HG03108 (cell line): ENCODE measurements around the gene MCM8.

Experiments
- ATAC-seq: cut with Tn5 transposase; IDR thresholded peaks from one replicate; pipeline ENCODE4 v1.9.1; 2021; ENCODE audit warnings: moderate library complexity; ENCODE audit not compliant: unreplicated experiment

Gene MCM8

GRCh38 chr20:5950271-5951031, at the start of gene MCM8, which contains the start of gene TRMT6:
MCM8 (plus strand) TSS chr20:5950652; CDS start chr20:5952016, 1,364 bp downstream.
TRMT6 (minus strand) TSS chr20:5950533; CDS start chr20:5950405, 128 bp downstream.
- ATAC-seq, result peak; percentile 96

GRCh38 chr20:5900908-5901307, 49.5 kb upstream of the MCM8 start:
- no peak for ATAC-seq

DNA sequence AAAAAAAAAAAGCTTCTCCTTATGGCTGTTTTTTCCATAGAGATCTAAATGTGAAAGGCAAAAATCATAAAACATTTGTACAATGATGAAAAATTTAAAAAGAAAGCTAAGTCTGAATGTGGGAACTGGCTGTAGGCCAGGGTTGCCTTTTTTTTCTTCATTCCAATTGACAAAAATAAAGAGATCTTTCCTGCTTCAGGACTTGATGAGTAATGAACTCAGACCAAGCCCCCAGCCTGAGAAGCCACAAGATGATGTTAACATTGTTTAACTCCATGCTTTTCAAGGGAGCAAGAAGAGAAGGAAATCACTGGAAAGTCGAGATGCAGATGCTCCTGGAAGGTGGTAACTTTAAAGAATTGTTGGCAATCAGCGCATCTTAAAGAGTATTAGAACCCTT, 41.5 kb upstream of the MCM8 start:
- no peak for ATAC-seq

DNA sequence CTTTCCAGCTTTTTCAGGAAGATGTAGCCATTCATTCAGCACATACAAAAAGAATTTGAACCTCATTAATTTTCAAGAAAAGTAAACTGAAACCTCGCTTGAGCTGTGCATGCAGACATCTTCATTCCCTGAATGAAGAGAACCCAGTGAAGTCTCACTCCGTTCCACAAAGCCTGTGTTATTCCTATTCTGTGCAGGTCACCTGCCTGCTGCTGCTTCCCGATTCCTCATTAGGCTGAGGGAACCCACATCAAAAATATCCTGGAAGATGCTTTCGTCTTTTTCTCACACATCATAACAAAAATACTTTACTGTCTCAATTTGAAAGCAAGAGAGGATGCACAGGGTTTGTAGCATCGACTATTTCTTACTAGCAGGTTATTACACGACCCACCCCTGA, 40.3 kb upstream of the MCM8 start:
- ATAC-seq, result no peak

DNA sequence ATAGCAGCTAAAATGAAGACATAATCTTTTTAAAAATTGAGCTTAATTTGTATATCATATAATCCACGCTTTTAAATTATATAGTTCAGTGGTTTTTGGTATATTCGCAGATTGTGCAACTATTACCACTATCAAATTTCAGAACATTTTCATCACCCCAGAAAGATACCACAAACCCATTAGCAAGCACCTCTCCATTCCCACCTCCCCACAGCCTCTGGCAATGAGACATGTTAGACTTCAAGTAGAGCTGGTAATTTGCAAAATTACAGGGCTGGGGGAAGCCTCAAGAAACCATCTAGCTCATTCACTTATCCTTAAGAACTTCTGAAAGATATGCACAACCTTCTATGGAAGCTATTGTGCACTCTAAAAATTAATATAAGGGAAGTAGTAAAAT, 37.3 kb upstream of the MCM8 start:
- no peak for ATAC-seq

DNA sequence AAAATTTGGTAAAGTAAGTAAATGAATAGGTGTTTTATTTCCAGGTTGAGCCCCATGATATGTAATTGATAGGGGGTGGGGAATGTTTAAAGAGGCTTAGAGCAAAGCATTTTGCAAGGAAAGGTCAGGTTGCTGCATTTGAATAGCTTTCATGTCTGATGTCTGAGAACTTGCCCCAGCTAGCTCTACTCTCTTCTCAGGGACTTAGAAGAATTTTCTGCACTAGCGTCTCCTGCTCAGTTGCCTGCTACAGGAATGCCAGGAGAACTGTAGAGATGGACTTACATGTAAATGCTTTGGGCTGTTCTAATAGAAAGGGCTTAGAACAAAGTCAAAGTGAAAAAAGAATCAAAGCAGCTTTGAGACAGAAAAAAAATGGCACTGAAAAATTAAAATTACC, 35.6 kb upstream of the MCM8 start:
- no peak for ATAC-seq

DNA sequence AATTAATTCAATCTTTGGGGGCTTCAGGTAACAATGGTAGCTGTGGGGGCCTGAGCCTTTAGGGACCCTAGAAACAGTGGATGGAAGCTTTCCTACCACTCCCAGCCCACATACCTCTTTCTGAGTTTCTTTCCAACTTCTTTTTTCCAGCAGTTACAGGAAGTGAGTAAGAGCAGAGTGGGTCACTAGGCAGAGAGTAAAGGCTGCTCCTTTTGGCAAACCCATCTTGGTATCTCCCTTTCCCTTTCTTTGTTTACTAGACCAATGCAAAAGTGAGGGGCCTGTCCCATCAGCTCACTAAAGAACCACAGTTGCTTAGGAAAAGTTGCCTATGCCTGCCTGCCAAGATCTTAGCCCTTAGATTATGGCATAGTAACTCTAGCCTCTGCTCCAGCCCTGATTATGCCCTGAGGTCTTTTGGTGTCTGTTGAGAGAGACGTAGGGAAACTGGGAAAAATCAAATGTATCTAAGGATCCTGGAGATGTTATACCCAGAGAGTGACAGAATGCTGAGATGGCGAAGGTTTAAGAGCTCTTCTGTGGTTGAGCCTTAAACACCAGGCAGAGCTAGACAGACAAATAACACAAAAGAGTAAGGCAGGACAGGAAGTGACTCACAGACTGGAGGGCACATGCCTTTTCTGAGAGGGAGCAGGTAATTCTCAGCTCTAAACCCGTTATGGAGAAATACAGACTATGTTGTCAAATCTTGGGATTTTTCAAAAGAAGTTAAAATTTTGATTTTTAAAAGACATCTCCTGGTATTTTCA, 31.4 kb upstream of the MCM8 start:
- no peak for ATAC-seq

DNA sequence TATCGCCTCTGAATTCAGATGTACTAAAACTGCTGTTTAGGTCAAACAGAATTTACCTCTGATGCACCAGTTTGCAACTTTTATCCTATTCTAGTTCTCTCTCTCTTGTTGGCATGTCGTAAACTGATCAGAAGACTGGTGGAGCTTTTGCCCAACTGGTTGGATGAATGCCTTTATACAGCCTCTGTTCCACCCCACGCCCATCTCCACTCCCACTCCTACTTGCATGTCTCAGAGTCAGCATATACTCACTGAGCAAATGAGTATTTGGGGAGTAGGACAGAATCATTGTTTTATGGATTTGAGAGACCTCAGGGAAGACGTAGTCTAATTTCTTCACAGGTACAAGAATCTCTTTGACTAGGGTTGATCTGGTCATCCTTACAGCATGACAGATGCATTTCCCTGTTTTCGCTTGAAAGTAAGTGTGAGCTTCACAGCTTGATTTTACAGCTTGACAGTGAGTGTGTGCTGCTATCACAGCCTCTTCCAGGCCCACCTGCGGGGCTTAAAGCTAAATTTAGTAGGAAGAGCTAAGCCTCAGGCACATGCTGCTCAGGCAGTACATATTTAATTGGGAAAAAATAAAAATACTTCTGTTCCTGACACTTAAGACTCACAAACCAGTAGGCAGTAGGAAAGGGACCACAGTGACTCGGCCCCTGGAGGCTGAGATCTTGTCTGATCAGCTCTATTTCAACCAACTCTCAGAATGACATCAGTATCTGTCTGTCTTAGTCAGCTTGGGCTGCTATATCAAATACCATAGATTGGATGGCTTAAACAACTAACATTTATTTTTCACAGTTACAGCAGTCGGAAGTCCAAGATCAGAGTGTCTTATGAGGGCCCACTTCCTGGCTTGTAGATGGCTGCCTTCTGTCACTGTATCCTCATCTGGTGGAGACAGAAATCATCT, 30.6 kb upstream of the MCM8 start:
- no peak for ATAC-seq

- ATAC-seq, result no peak
These were observed 29.9 kb upstream of the MCM8 start for GRCh38 chr20:5920581-5920980.

GRCh38 chr20:5923493-5923892, 27.0 kb upstream of the MCM8 start:
- ATAC-seq, result no peak

DNA sequence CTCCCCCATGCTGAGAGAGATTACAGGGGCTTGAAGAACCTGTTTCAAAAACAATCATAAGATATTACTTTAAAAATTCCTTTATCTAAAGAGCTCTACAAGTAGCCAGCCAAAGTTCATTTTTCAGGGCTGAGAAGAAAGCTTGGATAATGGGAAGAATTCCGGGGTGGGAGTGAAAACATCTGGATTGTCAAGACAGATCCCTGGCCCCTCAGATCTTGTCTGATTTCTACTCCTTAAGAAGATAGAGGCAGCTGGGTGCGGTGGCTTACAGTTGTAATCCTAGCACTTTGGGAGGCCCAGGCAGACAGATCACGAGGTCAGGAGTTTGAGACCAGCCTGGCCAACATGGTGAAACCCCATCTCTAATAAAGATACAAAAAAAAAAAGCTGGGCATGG, 24.9 kb upstream of the MCM8 start:
- no peak for ATAC-seq

GRCh38 chr20:5927749-5928462, 22.5 kb upstream of the MCM8 start:
- no peak for ATAC-seq

- ATAC-seq, result no peak
These were observed 21.4 kb upstream of the MCM8 start for GRCh38 chr20:5928836-5929715.

- ATAC-seq, result no peak
These were observed 19.0 kb upstream of the MCM8 start for GRCh38 chr20:5931411-5931810.

DNA sequence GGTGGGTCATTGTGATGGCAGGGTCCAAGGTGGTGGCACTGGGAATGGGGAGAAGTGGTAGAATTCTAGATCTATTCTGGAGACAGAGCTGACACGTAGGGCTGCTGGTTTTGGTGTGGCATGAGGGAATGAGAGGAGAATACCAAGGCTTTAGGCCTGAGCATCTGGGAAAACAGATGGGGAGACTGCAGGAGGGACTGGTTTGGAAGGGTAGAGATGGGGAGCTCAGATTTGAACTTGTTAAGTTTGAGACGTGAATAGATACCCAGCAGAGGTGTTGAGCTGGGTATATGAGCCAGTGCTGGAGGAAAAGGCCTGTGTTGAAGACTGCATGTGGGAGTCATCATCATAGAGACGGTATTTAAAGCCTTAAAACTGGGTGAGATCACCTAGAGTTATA, 17.7 kb upstream of the MCM8 start:
- ATAC-seq, result no peak

GRCh38 chr20:5933802-5934436, 16.5 kb upstream of the MCM8 start:
- ATAC-seq, result no peak

- ATAC-seq, result no peak
These were observed 15.1 kb upstream of the MCM8 start for GRCh38 chr20:5935384-5935783.

DNA sequence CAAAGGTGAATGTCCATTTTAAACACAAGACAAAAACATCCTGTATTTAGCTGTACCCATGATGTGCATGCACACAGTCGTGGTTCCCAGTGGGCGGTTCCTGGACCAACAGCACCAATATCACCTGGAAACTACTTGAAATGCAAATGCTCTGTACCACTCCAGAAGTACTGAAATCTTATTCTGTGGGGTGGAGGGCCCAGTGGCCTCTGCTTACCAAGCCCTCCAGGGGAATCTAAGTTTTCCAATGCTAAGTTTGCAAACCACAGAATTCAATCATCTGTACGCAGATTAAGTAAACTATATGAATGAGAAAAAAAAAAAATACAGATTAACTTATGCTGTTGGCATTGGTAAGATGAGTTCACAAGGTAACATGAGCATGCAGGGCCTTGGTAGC, 14.2 kb upstream of the MCM8 start:
- no peak for ATAC-seq

GRCh38 chr20:5938456-5939029, 11.9 kb upstream of the MCM8 start:
- no peak for ATAC-seq
